Sigmoid colon (tissue), 7 donors: ENCODE results near the gene PRDX6. TPM values are rescaled to one million over a fixed set of nuclear protein-coding genes. Genes with fewer than 3 reads are reported as not detected.
A peak's percentile ranks its signal among the peaks of the same experiment; 100 is the strongest.

Experiments
- DNase-seq: peaks from one replicate; pipeline ENCODE4 v3.0.0-alpha.2; 2019
- H3K27ac ChIP-seq, 4 donors: fragments of 200-600 bp; sonication (generic); one replicate each; pipeline ENCODE4 v1.5.1; 2016 to 2019; ENCODE audit warnings: mild to moderate bottlenecking in 1 of 4
- H3K27me3 ChIP-seq, 3 donors: fragments of 200-600 bp; sonication (generic); one replicate each; pipeline ENCODE4 v1.5.1; 2019; ENCODE audit warnings: mild to moderate bottlenecking in 1 of 3
- H3K36me3 ChIP-seq, 4 donors: fragments of 200-600 bp; sonication (generic); one replicate each; pipeline ENCODE4 v1.5.1; 2016 to 2019
- H3K4me1 ChIP-seq, 4 donors: fragments of 200-600 bp; sonication (generic); one replicate each; pipeline ENCODE4 v1.5.1; 2017 to 2019
- H3K4me3 ChIP-seq, 4 donors: fragments of 200-600 bp; sonication (generic); one replicate each; pipeline ENCODE4 v1.5.1; 2017 to 2019; ENCODE audit warnings: mild to moderate bottlenecking in 2 of 4, moderate library complexity in 1 of 4
- H3K9me3 ChIP-seq, 4 donors: fragments of 200-600 bp in 3 of 4; sonication (generic) in 3 of 4; one replicate each; pipeline versions ENCODE4 v1.5.1 to v1.6.1; 2013 to 2019
- CTCF ChIP-seq, 4 experiments: fragments of 450-650 bp in 3 of 4; fragments of 200-600 bp in 1 of 4; IDR thresholded peaks; one replicate each; pipeline ENCODE4 v1.5.1; 2016 to 2019; ENCODE audit warnings: antibody characterized with exemption in 4 of 4, mild to moderate bottlenecking in 3 of 4, moderate library complexity in 2 of 4
- EP300 ChIP-seq, 4 donors: sonication (generic); formaldehyde crosslinking; IDR thresholded peaks; one replicate each; pipeline ENCODE4 v1.6.1; 2017; ENCODE audit warnings: antibody characterized with exemption in 4 of 4
- POLR2A ChIP-seq, 2 donors: fragments of 450-650 bp; IDR thresholded peaks; one replicate each; pipeline ENCODE4 v1.6.1; 2016; ENCODE audit warnings: antibody characterized with exemption in 2 of 2, mild to moderate bottlenecking in 2 of 2, moderate library complexity in 2 of 2
- POLR2AphosphoS5 ChIP-seq, 4 donors: sonication (generic); formaldehyde crosslinking; IDR thresholded peaks; one replicate each; pipeline ENCODE4 v1.6.1; 2017; ENCODE audit warnings: antibody characterized with exemption in 4 of 4
- WGBS, 2 donors: extraction: QIAGEN DNeasy Blood & Tissue Kit; methylation state at CpG; one replicate each; pipeline ENCODE4 v1.1.7; 2013; 5-methylcytosine and 5-hydroxymethylcytosine counted together
- intact Hi-C: fragments of 100-400 bp; cut with DNase I; formaldehyde crosslinking; loops from one replicate; pipeline ENCODE4 v1.15.1; 2023
- polyA plus RNA-seq, 3 donors: library from polyadenylated mRNA; stranded (reverse); fragments of 200-250 nt; gene quantifications; one replicate each; pipeline ENCODE4 v1.2.3, GENCODE V29; 2013
- total RNA-seq, 4 donors: library from RNA; depleted of rRNA; stranded (reverse); fragments of >200 nt; gene quantifications; one replicate each; pipeline ENCODE4 v1.1.0, GENCODE V29; 2016
- donor health status: healthy with polysubstance abuse.
- donor health status: Bipolar disorder and iron deficiency.
- donor health status: healthy.

The PRDX6 gene
- total and polyA plus RNA-seq, 7 donors = 128 to 804 (median 205) TPM

- DNase-seq = no peak
- no peak for TF ChIP-seq POLR2A (IDR thresholded peaks at IDR 0.05)
- TF ChIP-seq CTCF (IDR thresholded peaks at IDR 0.05) = no peak
- TF ChIP-seq EP300 (IDR thresholded peaks at IDR 0.05) = no peak
- no peak for TF ChIP-seq POLR2AphosphoS5 (IDR thresholded peaks at IDR 0.05)
- H3K36me3 ChIP-seq = peaks cover 0 to 12% (median 1%) of the 10 kb centered on the region in 4 donors
- no peaks in the 10 kb centered on the region for H3K9me3 ChIP-seq
- H3K27ac ChIP-seq = peak overlapping the region; percentile 82 to 99 (median 99)
- intact Hi-C loops = loop anchor here (2.0 to 10.0 kb wide), 2 partner anchors 45 to 389 kb away; partner anchors contain the start of genes GAS5 and ZBTB37
- WGBS, 2 donors = 28 to 49% methylated on average over 5 of the region's 5 CpGs
- peaks cover 0 to 52% (median 45%) of the 10 kb centered on the region in 4 donors for H3K4me1 ChIP-seq
- H3K27me3 ChIP-seq = no peaks in the 10 kb centered on the region
- H3K4me3 ChIP-seq = peak overlapping the region; percentile 74 to 92 (median 85)
These were observed 904 bp upstream of the PRDX6 start for GRCh38 chr1:173476197-173476664.

GRCh38 chr1:173476665-173477285 lies 360 bp upstream of the PRDX6 start:
- H3K36me3 ChIP-seq = peaks cover 4 to 17% (median 7%) of the 10 kb centered on the region in 4 donors
- peaks cover 0 to 52% (median 46%) of the 10 kb centered on the region in 4 donors for H3K4me1 ChIP-seq
- peak overlapping the region; percentile 75 to 92 (median 85) for H3K4me3 ChIP-seq
- H3K27ac ChIP-seq = peak overlapping the region; percentile 98 to 99 (median 99)
- no peaks in the 10 kb centered on the region for H3K27me3 ChIP-seq
- WGBS, 2 donors = 0% methylated on average over 62 of the region's 62 CpGs
- no peaks in the 10 kb centered on the region for H3K9me3 ChIP-seq
- TF ChIP-seq POLR2AphosphoS5 (IDR thresholded peaks at IDR 0.05) (peak in 2 of 4 donors; percentile 38 to 72), CTCF (IDR thresholded peaks at IDR 0.05) (no peak), POLR2A (IDR thresholded peaks at IDR 0.05) (peak; percentile 18 to 27), EP300 (IDR thresholded peaks at IDR 0.05) (no peak)
- peak; percentile 97 for DNase-seq
- intact Hi-C loops = loop anchor here (2.0 to 10.0 kb wide), 2 partner anchors 46 to 388 kb away; partner anchors contain the start of genes GAS5 and ZBTB37

GRCh38 chr1:173478094-173478674 lies 1.0 kb downstream of the PRDX6 start:
- DNase-seq = peak; percentile 87
- Histone ChIP-seq H3K27ac (peak overlapping the region; percentile 98 to 99 (median 99)), H3K9me3 (no peaks in the 10 kb centered on the region), H3K4me1 (peaks cover 0 to 52% (median 46%) of the 10 kb centered on the region in 4 donors), H3K27me3 (no peaks in the 10 kb centered on the region), H3K36me3 (peaks cover 18 to 32% (median 21%) of the 10 kb centered on the region in 4 donors), H3K4me3 (peak overlapping the region; percentile 75 to 92 (median 85))
- peak; percentile 42 to 68 (median 55) for TF ChIP-seq POLR2AphosphoS5 (IDR thresholded peaks at IDR 0.05)
- no peak for TF ChIP-seq CTCF (IDR thresholded peaks at IDR 0.05)
- intact Hi-C loops = loop anchor here (2.0 to 10.0 kb wide), 2 partner anchors 237 to 387 kb away; partner anchors contain the start of genes GAS5, KLHL20 and ZBTB37
- 5 to 16% methylated on average over 9 of the region's 9 CpGs for WGBS, 2 donors

DNA sequence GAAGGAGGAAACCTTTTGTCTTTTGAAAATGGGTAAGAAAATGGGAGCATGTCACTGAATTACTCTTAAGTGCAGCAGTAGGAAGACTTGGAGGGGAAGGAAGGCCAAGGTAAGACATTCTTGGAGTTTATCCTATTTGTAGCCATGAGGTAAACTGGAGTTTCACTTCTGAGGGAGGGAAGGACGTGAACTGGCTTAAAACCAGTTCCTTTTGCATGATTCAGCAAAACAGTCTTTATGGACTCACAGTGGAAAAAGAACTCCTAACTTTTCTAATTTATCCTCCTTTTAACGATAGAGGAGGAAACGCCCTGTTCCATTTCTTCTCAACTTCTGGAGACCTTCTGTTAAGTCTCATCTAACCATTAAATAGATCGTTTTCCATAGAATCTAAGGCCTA lies 2.5 kb downstream of the PRDX6 start:
- Histone ChIP-seq H3K9me3 (no peaks in the 10 kb centered on the region), H3K36me3 (peaks cover 27 to 46% (median 29%) of the 10 kb centered on the region in 4 donors), H3K4me3 (no peak overlapping the region), H3K27me3 (no peaks in the 10 kb centered on the region), H3K4me1 (peaks cover 0 to 50% (median 41%) of the 10 kb centered on the region in 4 donors), H3K27ac (peak overlapping the region in 2 of 4 donors; percentile 19 to 98)
- WGBS, 2 donors = 77 to 86% methylated on average over 4 of the region's 4 CpGs
- no peak for DNase-seq
- intact Hi-C loops = loop anchor here (2.0 to 10.0 kb wide), 2 partner anchors 235 to 385 kb away; partner anchors contain the start of genes GAS5, KLHL20 and ZBTB37
- TF ChIP-seq POLR2A (IDR thresholded peaks at IDR 0.05) = no peak
- TF ChIP-seq CTCF (IDR thresholded peaks at IDR 0.05) = no peak
- TF ChIP-seq POLR2AphosphoS5 (IDR thresholded peaks at IDR 0.05) = no peak
- TF ChIP-seq EP300 (IDR thresholded peaks at IDR 0.05) = no peak
